Right renal pelvis (tissue), 4 donors: ENCODE data around the gene GMEB2. TPM values are rescaled to one million over a fixed set of nuclear protein-coding genes. Genes with fewer than 3 reads are reported as not detected.
A peak's percentile ranks its signal among the peaks of the same experiment; 100 is the strongest.
"Not testable (repeated sequence)": the region's sequence is repeated elsewhere in the genome, so short reads cannot be mapped to it uniquely, and the experiment has no call there.

ENCODE experiments used
- DNase-seq, 4 donors: peaks; one replicate each; pipeline ENCODE4 v3.0.0-alpha.2; 2013; ENCODE audit warnings: low read depth in 4 of 4, low spot score in 3 of 4, missing footprints in 1 of 4
- polyA plus RNA-seq, 4 donors: library from polyadenylated mRNA; unstranded; fragments of 120-200 nt; gene quantifications; one replicate each; pipeline ENCODE4 v1.2.1, GENCODE V29; 2013; ENCODE audit not compliant: insufficient read length in 4 of 4

GMEB2 gene, protein sequence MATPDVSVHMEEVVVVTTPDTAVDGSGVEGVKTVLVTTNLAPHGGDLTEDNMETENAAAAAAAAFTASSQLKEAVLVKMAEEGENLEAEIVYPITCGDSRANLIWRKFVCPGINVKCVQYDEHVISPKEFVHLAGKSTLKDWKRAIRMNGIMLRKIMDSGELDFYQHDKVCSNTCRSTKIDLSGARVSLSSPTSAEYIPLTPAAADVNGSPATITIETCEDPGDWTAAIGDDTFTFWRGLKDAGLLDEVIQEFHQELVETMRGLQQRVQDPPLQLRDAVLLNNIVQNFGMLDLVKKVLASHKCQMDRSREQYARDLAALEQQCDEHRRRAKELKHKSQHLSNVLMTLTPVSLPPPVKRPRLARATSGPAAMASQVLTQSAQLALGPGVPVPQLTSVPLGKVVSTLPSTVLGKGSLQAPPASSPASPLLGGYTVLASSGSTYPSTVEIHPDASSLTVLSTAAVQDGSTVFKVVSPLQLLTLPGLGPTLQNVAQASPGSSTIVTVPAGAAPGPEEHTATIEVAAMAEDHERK
- 10 to 100 TPM in 3 of 4 donors, 1 to 10 TPM in 1; 9.4 to 12.7 (median 10.7) TPM for polyA plus RNA-seq

DNA sequence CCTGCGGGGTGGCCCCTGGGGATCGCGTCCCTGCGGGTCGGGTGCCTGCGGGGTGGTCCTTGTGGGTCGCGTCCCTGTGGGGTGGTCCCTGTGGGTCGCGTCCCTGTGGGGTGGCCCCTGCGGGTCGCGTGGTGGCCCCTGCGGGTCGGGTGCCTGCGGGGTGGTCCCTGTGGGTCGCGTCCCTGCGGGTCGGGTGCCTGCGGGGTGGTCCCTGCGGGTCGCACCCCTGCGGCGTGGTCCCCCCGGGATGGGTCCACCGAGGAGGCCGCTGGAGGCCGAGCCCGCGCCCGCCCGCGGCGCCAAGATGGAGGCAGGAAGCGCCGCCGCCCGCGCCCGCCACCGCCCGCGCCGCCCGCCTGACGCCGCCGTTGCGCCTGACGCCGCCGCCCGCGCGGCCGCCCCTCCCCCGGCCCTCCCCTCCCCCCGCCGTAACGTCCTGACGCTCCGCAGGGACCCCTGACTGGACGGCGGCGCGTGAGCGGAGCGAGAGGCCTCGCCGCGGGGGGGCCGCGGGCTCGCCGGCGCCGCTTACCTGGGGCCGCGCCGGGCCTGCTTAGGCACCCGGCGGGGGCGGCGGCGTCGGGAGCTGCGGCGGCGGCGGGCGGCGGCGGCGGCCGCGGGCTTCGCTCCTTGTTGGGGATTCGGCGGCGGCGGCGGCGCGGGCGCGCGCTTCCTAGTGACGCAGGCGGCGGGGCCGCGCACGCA, at the start of gene GMEB2:
Gene GMEB2 (minus strand): TSS at position 678 of the 705 bp plus-strand sequence. CDS start 7,704 bp downstream, outside the sequence.
- DNase-seq, result peak in 3 of 4 donors; percentile 48 to 82 (median 68)

DNA sequence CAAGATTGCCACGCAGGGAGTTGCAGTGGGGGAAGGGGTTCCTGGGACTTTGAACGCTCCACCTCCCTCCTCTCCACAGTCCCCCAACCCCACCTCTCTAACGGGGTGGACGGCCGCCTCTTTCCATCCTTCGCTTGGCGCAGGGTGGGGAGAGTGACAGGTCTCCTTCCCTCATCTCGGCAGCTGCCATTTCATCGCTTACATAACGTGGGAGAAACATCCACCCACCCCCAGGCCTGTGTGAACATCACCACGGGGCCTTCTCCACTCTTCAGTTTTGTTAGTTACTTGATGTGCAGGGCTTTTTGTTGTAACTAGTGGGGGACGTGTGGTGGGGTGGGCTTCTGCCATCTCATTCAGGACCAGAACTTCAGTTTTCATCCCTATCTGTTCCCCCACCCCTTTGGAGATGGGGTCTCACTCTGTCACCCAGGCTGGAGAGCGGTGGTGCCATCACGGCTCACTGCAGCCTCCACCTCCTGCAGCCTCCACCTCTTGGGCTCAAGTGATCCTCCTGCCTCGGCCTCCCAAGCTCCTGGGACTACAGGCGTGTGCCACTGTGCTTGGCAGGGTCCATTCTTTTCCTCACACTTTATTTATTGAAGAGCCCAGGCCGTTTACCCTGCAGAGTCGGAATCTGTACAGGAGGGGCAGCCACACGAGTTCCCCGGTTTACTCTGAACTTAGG, 48.9 kb upstream of the GMEB2 start:
- no peak for DNase-seq

DNA sequence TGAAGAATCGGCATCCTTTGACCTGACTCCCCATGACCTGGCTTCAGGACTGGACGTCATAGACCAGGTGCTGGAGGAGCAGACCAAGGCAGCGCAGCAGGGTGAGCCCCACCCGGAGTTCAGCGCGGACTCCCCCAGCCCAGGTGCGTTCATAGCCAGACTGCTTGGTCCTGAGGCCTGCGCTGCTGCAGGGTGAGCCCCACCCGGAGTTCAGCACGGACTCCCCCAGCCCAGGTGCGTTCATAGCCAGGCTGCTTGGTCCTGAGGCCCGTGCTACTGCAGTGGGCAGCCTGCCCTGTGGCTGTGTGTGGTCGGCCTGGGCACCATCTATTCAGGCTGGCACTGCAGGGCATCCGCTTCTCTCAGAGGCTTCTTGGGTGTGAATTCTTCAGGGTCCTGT, 47.0 kb upstream of the GMEB2 start:
- DNase-seq, result no peak

DNA sequence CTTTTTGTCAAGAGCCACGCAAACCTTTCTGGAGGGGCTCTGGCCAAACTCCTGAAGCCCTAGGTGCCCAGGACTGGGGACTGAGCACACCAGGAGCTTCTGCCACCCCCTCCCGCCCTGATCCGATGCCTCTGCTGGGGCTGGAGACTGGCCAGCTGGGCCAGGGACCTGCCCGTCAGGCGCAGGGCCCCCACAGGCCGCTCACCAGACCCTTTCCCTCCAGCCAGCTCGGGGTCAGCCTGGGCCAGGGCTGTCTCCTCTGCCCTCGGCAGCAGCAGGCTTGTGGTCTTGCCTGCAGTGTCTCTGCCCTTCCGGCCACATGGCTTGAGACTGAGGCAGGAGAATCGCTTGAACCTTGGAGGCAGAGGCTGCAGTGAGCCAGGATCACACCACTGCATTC, 45.8 kb upstream of the GMEB2 start:
- DNase-seq, result no peak

DNA sequence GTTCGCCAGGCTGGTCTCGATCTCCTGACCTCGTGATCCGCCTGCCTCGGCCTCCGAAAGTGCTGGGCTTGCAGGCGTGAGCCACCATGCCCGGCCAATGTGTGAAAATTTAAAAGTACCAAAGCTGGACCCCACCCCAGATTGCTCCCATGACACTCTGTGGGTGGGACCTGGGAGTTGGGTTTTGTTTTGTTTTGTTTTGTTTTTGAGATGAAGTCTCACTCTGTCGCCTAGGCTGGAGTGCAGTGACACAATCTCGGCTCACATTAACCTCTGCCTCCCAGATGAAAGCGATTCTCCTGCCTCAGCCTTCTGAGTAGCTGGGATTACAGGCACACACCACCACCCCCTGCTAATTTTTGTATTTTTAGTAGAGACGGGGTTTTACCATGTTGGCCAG, 44.8 kb upstream of the GMEB2 start:
- DNase-seq, result not testable (repeated sequence)

DNA sequence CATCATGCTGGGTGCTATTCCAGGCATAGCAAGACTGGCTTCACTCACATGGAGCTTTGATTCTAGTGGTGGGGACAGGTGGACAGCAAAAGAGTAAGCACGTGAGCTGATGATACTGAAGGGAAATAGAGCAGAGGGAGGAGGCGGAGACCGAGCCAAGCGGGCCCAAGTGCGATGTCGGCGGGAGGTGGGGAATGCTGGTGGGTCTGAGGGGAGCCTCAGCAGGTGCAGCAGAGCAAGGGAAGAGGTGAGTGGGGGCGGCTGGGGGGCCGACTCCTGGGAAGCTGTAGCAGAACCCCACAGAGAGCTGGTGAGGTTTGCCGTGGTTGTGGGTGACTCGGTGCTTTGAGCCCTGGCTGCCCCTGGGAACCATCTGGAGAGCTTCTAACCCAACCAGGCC, 41.5 kb upstream of the GMEB2 start:
- no peak for DNase-seq

DNA sequence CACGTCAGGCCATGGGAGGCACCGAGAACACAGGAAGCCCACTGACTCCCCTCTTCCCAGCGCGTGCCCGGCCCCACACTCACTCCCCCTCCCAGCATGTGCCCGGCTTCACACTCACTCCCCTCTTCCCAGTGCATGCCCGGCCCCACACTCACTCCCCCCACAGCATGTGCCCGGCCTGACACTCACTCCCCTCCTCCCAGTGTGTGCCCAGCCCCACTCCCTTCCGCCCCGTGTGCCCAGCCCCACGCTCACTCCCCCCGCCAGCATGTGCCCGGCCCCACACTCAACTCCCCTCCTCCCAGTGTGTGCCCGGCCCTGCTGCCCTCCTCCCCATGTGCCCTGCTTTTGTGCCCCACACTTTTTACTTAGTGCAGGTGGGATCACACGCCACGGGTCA, 41.0 kb upstream of the GMEB2 start:
- no peak for DNase-seq

DNA sequence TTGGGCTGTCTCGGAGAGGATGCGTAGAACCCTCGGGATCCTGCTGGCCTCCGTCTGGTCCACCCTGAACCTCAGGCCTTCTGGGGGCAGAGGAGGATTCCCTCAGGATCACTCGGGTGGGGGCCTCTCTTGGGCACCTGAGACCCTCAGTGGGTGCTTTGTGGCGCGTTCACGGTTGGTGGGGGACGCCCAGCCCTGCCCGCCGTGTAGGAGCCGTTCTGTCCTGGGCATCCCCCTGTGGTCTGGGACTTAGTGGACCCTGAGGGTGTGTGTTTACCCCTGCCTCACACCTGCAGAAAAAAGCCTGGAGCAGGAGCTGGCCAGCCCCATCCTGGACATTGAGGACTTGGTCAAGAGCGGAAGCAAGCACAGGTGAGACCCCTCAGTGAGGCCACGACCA, 38.8 kb upstream of the GMEB2 start:
- no peak for DNase-seq

DNA sequence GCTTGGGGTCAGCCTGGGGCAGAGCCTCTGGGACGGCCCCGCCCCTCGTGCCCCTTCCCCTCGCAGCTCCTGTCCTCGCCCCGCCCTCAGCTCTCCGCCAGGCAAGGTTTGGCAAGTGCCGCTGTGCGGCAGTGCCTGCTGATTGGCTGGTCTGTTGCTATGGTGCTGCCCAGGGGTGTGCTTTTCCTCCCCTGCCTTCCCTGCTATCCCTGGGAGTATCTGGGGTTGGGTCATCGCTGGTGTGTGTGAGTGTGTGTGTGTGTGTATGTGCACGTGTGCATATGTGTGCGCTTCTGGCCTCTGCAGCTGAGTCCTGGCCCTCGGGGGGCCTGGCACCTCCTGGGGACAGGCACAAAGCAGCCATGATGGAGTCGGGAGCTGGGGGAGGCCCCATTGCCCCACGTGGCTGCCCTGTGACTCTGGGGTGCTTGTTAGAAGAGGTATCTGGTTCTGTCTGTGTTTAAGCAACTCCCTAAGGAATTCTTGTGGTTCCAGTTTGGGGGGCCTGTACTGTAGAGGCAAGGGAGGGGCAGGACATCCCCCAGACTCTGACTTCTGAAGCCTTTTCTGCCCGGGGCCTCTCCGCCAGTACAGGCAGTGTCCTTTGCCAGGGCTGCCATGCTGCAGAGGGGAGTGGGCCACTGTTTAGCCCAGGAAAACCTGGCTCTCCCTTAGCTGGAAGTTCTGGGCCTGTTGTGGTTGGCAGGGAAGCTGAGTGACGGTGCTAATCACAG, 38.1 kb upstream of the GMEB2 start:
- no peak for DNase-seq

DNA sequence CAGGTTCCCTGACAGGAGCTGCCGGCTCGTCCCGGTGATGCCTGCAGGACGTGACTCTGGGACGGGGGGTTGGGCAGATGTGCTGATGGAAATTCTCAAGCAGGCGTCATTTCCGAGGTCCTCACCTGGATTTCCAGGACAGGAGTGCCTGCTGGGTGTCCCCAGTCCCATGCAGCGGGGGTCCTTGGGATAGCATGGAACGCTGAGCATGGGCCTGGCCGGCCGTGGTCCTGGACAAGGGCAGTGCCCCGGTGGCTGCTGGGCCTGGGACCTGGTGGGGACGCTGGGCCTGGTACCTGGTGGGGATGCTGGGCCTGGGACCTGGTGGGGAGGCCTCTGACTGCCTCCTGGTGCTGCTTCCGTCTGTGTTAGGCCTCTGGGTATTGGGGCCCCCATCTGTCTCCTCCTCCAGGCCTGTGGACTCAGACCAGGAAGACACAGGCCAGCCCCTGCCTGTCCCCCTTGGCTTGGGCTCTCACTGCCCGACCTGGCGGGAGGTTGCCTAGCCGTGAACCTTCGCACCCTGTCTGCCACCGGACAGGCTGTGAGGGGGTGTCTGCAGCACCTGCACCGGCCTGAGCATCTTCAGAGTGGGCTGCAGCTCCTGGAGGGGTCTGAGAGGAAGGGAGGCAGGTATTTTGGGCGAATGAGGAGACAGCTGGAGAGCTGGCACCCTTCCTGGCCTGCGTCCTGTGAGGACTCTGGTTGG, 37.4 kb upstream of the GMEB2 start:
- DNase-seq, result no peak

DNA sequence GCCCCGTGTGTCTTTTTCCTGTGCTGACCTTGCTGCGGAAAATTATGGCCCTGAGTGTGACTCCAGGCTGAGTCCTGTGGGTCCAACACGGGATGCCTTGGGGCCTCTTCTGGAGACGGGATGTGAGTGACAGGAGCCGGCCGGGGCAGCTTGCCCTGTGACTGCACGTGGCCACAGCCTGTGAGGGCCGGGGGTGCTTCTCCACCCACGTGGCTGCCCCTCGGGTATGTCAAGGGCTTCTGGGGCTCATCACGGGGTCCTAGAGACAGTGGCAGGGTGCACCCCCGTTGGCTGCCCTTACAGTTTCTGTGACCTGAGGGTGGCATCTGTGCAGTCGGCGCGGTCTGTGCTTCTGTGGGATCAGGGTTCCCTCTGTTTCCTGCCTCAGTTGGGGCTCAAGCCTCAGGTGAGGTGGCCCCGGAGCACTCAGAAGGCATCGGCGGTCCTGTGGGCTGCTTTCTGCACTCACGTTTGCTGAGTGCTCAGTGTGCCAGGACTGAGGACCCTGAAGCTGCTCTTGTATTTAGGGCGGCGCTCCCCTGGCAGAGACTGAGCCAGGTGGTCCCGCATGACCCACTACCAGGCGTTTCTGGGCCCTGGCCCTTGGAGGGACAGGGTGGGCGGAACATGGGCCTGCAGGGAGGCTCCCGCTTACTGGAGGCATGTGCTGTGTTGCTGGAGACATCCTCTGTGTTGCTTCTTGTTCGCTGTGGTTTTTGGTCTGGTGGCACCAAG, 36.6 kb upstream of the GMEB2 start:
- DNase-seq, result no peak

DNA sequence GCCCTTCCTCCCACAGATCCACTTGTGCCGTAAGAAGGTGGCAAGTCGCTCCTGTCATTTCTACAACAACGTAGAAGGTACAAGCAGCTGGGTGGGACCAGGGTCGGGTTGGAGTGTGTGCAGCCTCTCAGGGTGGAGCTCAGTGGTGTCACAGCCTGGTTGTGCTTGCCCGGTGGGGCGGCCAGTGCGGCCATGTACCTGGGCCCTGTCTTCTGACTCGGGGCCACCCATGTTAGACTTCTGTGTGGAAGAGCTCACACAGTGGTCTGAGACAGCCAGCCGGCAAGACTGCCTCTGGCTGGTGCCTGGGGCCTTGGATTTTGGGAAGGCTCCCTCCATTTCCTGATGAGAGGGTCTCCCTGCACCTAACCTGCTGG, 35.9 kb upstream of the GMEB2 start:
- no peak for DNase-seq

DNA sequence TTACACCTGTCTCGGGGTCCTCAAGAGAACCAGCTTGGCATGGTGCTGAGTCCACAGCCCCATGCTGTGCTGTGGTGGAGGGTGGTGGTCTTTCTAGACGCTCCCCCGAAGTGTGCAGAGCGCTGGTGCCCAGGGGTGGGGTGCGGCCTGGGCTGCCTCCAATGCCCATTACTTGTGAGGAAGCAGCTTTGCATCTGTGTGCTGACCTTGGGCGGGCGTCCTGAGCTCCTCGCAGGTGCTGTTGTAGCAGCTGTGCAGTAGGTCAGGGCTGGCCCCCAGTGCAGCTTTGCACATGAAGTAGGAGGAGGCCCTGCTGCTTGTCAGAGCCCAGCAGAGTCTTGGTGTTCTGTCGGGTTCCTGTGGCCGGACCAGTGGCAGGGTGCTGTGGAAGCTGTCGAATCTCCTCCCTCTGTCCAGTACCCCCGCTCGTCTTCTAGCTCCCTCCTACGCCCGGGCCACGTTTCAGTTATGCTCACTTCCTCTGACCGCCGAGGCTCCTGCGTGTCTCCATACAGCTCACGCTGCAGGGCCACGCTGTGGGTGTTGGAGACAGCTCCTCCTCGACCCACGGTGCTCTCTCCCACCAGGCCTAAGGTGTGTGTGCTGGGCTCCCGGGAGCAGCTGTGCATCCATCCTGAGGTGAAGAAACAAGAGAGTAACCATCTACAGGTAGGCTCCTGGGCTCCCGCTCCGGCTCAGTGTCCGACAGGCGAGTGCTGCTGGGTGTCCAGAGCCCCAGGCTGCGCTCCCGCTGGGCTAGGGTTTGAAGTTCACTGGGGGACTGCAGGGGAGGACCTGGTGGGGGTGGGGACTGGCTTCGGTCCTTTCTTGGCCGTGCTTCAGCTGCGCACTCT, 35.3 kb upstream of the GMEB2 start:
- DNase-seq, result no peak

DNA sequence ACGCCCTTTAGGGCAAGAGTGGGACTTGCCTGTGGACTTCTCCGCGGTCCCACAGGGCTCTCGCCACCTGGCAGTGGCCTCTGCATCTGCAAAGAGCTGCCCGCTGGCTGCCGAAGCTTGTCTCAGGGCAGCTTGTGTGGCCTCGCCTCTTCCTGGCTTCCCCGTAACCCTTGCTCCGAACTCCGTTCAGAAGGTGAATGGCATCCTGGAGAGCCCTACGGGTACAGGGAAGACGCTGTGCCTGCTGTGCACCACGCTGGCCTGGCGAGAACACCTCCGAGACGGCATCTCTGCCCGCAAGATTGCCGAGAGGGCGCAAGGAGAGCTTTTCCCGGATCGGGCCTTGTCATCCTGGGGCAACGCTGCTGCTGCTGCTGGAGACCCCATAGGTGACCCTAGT, 34.2 kb upstream of the GMEB2 start:
- no peak for DNase-seq

DNA sequence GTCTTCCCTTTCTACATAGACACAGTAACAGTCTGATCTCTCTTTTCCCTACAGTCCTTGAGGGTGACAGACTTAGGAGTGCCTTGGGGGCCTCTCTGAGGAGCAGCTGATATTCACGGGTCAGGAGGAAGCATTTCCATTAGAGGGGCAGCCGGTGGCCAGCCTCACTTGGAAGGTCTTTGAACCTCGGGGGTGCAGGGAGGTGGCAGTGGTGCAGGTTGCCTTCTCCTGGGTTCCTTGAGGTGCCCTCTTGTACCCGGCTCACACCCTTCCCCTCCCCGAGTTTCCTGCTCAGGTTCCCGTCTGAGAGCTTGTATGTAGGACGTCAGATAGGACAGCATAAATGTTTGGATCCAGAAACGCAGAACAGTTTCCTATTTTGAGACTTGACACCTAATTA, 33.7 kb upstream of the GMEB2 start:
- no peak for DNase-seq

DNA sequence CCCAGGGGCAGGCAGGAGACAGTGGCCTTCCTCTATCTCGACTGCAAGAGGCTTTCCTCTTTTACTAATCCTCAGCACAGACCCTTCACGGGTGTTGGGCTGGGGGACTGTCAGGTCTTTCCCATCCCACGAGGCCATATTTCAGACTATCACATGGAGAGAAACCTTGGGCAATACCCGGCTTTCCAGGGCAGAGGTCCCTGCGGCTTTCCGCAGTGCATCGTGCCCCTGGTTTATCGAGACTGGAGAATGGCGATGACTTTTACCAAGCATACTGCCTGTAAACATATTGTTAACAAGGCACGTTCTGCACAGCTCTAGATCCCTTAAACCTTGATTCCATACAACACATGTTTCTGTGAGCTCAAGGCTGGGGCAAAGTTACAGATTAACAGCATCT, 33.3 kb upstream of the GMEB2 start:
- DNase-seq, result not testable (repeated sequence)

DNA sequence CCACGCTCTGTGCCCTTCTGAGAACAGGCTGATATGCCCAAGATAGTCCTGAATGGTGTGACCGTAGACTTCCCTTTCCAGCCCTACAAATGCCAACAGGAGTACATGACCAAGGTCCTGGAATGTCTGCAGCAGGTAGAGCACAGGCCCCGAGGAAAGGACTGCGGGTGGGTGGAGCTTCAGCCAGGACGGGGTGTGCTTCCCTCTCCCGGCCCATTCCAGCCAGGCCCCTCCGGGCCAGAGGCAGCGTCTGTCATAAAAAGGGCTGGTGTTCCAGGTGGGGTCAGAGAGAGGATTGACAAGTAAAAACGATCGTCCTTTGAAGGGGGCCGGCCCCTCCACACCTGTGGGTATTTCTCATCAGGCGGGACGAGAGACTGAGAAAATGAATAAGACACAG, 32.5 kb upstream of the GMEB2 start:
- no peak for DNase-seq

DNA sequence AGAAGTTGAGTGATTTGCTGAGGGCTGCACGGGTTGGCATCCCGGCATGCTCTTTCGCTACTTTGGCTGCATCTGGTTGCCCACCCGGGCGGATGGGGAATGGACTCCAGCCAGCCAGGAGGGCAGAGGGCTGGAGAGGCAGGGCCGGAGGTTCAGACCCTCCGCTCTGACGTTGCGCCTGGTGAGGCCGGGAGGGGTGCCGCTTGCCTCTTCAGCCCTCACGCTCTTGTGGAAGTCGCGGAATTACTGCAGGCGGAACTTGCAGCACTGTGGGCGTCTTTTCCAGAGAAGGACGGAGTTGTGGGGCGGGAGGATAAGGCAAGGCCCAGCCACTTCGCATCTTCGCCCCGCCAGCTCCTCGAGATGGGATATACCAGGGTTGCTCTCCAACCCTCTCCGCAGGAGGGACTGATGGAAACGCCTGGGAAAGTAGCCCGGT, 31.9 kb upstream of the GMEB2 start:
- no peak for DNase-seq
